Measurements from ENCODE around the gene CDH16.

CDH16 gene

GRCh38 chr16:66927918-66928649 is 9.4 kb upstream of the CDH16 start:
- DNase-seq = no peak

DNA sequence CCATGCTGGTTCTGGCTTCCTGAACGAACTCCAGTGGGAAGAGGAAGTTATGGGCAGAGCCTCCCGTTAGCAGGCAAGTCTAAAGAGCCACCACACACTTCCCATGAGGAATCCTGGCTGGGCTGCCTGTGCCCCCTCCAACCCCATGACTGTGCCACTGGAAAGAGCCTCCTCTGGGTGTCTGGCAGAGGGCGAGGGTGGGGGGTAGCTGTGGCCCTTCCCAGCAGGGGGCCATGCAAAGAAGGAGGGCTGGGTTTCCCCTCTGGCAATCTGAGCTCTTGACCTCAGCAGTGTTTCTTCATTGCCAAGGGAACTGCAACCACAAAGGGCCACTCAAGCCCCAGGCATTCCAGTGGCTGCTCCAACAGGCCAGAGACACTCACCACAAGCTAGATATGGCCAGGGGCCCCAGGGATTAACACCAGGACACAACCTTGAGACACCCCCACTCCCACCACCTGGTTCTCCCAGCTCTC is 8.3 kb upstream of the CDH16 start:
- no peak for DNase-seq

DNA sequence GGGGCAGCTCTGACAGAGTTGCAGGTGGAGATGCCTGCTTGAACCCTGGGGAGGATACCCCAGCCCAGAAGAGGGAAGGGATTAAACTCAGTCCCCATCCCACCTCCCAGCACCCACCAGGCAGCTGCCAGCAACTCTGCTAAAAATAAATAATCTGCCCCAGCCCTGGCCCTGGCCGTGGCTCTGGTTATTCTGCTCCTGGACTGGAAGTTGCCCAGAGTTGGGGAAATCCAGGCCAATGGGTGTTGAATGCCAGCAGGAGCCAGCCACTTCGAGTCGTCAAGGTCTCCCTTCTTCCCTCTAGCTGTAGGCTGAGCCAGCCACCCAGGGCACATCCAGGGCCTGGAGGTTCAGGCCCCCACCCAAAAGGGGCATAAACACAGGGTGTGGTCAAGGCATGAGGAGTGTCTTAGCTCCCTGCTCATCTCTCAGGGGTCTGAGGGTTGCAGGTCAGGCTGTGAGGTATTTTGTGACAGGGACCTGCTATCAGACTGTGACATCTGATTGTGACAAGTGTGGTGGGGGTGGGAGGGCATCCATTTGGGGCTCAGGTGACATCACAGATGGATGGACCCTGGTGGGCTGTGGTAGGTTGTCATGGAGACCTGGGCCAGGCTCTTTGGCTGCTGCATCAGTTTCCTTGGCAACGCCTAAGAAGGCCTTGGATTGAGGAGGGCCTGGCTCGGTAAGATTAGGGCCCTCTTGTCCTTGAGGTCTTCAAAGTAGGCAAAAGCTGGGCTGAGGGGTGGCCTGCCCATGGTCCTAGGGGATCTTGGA is 7.7 kb upstream of the CDH16 start:
- no peak for DNase-seq

- DNase-seq = no peak
These were observed 6.7 kb upstream of the CDH16 start, which contains the start of gene RRAD for GRCh38 chr16:66925322-66925840. RRAD (minus strand) TSS chr16:66925535; CDS start chr16:66925179, 356 bp downstream.

- DNase-seq = no peak
These were observed 6.0 kb upstream of the CDH16 start for GRCh38 chr16:66924527-66925321.

DNA sequence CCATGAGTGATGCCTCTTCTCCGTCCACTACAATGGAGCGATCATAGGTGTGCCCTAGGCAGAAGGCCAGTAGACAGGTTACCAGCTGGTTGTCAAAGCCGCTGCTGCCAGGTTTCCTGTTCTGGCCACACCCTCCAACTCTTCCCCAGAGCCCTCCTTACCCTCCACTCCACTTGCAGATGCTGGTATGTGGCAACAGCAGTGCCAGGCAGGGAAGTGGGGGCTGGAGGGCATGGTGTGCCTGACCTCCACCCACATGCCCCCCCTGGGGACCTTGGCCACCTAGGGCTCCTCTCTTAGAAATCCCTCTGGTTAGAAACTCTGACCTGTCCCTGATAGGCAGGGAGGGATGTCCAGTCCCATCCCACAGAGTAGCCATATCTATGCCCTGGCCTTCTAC is 5.2 kb upstream of the CDH16 start:
- DNase-seq = peak; percentile 33

DNA sequence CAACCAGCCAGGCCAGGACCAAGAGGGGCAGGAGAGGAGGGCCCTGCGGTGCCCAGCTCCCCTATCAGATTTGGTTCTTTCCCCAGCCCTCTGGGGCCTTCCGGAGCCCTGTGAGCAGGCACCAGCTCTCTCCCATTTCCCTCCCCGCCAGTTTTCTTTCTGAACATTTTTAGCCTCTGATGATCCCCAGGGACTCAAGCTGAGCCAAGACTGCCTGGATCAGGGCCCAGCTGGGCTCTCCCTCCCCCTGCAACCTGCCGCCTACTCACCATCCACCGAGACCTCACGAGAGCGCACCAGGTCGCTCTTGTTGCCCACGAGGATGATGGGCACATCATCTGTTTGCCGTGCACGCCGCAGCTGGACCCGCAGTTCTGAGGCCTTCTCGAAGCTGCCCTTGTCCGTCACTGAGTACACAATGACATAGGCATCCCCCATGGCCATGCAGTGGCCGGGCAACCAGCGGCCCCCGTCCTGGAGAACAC is 4.6 kb upstream of the CDH16 start:
- peak; percentile 81 for DNase-seq

DNA sequence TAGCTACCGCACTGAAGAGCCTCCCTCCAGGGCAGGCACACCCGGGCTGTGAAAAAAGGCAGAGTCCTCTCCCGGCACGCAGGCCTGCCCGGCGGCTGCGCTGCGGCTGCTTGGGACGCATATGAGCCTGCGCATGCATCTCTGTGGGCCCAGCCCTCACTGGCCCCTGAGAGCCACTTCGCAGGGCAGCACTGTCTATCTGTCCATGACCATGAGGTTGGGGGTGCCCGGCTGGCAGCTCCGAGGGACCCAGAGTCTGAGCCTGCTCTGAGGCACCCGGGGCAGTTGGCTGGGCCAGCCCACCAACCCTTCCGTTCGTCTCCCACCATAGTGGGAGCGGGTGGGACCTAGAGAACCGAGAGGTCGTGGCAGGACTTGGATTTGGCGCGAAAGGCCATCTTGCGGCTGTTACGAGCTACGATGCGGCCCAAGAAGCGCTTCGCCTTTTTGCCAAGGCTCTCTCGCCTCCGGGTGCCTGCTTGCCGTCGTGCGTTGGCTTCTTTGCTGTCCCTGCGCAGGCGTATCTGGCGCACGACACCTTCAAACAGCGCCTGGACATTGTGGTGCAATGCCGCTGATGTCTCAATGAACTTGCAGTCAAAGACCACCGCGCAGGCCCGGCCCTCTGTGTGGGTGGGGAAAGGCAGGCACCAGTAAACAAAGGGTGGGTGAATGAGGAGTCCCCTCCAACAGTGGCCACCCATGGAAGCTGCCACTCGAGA is 3.2 kb upstream of the CDH16 start:
- DNase-seq = no peak

GRCh38 chr16:66920924-66921680 is 2.4 kb upstream of the CDH16 start:
- no peak for DNase-seq

GRCh38 chr16:66920299-66920590 is 1.6 kb upstream of the CDH16 start:
- DNase-seq = no peak

DNA sequence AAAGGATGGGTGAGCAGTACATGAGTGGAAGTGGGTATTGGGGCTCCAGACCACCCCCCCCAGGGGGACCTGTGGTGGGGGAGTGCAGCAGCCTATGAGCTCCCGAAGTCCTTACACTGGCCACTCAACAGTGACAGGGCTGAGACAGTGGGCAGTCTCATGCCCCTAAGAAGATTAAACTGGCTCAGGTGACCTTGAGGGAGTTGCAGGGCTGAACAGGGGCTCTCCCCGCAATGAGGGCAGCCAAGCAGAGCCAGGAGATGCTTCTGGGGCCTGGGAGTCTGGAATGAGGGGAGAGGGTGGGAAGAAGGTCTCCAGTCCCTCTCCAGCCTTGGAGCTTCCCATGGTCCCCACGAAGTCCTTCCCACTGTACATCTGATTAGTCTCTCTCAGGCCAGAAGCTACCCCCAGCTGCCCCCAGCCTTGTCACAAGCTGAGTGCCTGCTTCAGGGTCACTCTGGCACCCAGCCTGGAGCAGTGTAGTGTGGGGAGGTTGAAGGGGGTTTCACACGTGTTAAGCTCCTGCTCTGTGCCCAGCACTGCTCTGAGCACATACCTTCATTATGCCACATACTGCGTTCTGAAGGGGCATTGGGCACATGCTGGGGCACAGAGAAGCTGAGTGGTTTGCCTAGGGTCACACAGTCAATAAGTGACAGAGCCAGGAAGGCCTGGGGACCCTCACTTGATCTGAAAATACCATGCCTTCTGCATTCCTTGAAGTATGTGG is 1.0 kb upstream of the CDH16 start:
- no peak for DNase-seq

- no peak for DNase-seq
These were observed 330 bp downstream of the CDH16 start for GRCh38 chr16:66918355-66918754.

GRCh38 chr16:66917741-66918140 is 944 bp downstream of the CDH16 start:
- no peak for DNase-seq

DNA sequence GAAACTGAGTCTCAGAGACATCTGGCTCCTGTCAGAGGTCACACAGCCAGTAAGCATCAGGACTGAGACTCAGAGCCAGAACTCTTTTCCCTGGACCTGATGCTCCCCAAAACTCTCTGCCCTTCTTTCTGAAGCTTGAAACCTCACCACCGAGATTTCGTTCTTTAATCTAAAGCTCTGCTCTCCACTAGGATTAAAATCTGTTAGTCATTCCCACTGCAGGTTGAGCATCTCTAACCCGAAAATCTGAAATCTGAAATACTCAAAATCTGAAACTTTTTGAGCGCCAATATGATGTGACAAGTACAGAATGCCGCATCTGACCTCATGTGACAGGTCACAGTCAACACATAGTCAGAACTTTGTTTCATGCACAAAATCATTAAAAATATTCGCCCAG is 2.2 kb downstream of the CDH16 start:
- no peak for DNase-seq

GRCh38 chr16:66915041-66915440 is 3.6 kb downstream of the CDH16 start:
- no peak for DNase-seq

- DNase-seq = no peak
These were observed 4.1 kb downstream of the CDH16 start for GRCh38 chr16:66914541-66914940.

- no peak for DNase-seq
These were observed 5.0 kb downstream of the CDH16 start for GRCh38 chr16:66913711-66914110.

GRCh38 chr16:66913081-66913480 is 5.6 kb downstream of the CDH16 start:
- DNase-seq = no peak

DNA sequence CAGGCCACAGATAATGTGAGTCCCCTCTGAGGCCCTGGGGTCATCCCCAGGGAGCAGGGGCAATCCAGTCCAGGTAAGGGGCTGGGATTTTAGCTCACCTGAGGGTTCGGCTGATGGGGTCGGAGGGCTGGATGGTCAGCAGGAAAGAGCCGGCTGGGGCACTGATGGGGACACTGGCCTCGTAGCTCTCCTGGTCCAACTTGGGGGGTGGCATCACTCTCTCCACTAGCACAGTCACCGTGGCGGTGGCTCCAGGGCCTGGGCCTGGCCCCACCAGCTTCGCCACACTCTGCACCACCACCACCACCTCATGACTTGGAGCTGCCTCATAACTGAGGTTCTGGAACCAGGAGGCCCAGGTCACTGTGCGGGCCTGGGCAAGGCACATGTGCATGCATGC is 6.9 kb downstream of the CDH16 start:
- DNase-seq = no peak

DNA sequence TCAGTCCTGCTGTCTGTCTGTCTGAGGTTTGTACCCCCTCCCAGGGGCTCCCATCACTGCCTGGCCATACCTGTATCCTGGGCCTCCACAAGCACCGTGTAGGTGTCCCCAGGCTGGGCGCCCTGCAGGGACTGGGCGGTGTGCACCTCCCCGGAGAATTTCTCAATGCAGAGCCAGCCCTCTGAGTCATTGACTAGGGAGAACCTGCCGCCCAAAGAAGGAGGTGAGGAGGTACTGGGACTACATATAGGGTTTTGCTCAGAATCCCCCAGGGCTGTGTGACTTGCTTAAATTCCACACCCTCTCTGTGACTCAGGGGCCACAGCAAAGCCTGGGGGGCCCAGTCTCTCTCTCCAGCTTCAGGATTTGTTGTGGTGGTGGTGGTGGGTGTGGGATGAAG is 7.6 kb downstream of the CDH16 start:
- no peak for DNase-seq

All from NCI-H1694 treated with DMSO at 0.1 percent for 48 hours (cell line).